IMR-90 (cell line): ENCODE results near the gene SLC35F3. TPM values are rescaled to one million over a fixed set of nuclear protein-coding genes. Genes with fewer than 3 reads are reported as not detected.

Source experiments
- ATAC-seq: fragments of 200-7000 bp; cut with Tn5 transposase; 2 replicates; pipeline ENCODE4 v1.9.1; 2020; ENCODE audit warnings: low read depth, mild to moderate bottlenecking, moderate library complexity
- BruUV-seq: library from RNA; stranded (reverse); fragments of 400-500 nt; replicated peaks from 2 replicates; lab custom pipeline; 2021; lab: Mats Ljungman, UMichigan
- CTCF ChIA-PET: fragments of 300-600 bp; formaldehyde crosslinking; extraction: SDS; loops from one replicate; lab custom pipeline; 2021; ENCODE audit warnings: antibody characterized with exemption; lab: Yijun Ruan, JAX
- POLR2A ChIA-PET: fragments of 300-600 bp; sonication (Branson Sonifier 250); formaldehyde crosslinking; loops from one replicate; lab custom pipeline; 2022; ENCODE audit warnings: antibody characterized with exemption; ENCODE audit not compliant: unreplicated experiment; lab: Charles Lee
- DNase-seq: peaks from one replicate; pipeline ENCODE4 v3.0.0; 2013
- H2AFZ ChIP-seq: replicated peaks from 2 replicates; pipeline ENCODE3; 2013; ENCODE audit warnings: low read length, mild to moderate bottlenecking; ENCODE audit not compliant: poor library complexity
- H2AK5ac ChIP-seq: 2 replicates; pipeline ENCODE4 v1.6.1; 2013; ENCODE audit warnings: low read depth, low read length, inconsistent platforms
- H2AK9ac ChIP-seq: replicated peaks from 2 replicates; pipeline ENCODE3; 2013; ENCODE audit warnings: mild to moderate bottlenecking, low read depth, low read length, moderate library complexity; ENCODE audit not compliant: poor library complexity
- H2BK120ac ChIP-seq: 2 replicates; pipeline ENCODE4 v1.6.1; 2013; ENCODE audit warnings: low read depth, low read length, inconsistent platforms
- H2BK15ac ChIP-seq: 3 replicates; pipeline ENCODE4 v1.6.1; 2013; ENCODE audit warnings: low read depth, low read length, inconsistent platforms
- H2BK20ac ChIP-seq: 2 replicates; pipeline ENCODE4 v1.6.1; 2013; ENCODE audit warnings: low read depth, mild to moderate bottlenecking, inconsistent platforms, low read length, moderate library complexity
- H2BK5ac ChIP-seq: 2 replicates; pipeline ENCODE4 v1.6.1; 2013; ENCODE audit warnings: mild to moderate bottlenecking, low read depth, low read length, inconsistent platforms; ENCODE audit not compliant: poor library complexity, severe bottlenecking
- H3K14ac ChIP-seq: replicated peaks from 2 replicates; pipeline ENCODE4 v1.6.1; 2013; ENCODE audit warnings: low read depth, low read length, inconsistent platforms
- H3K18ac ChIP-seq: 2 replicates; pipeline ENCODE4 v1.6.1; 2013; ENCODE audit warnings: low read depth, low read length, control low read depth
- H3K23ac ChIP-seq: 2 replicates; pipeline ENCODE4 v1.6.1; 2013; ENCODE audit warnings: low read depth, low read length, inconsistent platforms
- H3K27ac ChIP-seq: 2 replicates; pipeline ENCODE4 v1.5.1; 2013; ENCODE audit warnings: mild to moderate bottlenecking, control low read depth, low read length; ENCODE audit not compliant: insufficient read depth
- H3K27me3 ChIP-seq: 2 replicates; pipeline ENCODE4 v1.6.1; 2013; ENCODE audit warnings: low read length; ENCODE audit not compliant: control insufficient read depth, insufficient read depth
- H3K36me3 ChIP-seq: 2 replicates; pipeline ENCODE4 v1.6.1; 2013; ENCODE audit warnings: low read length, mixed read lengths; ENCODE audit not compliant: control insufficient read depth, insufficient read depth
- H3K4ac ChIP-seq: 2 replicates; pipeline ENCODE4 v1.6.1; 2013; ENCODE audit warnings: low read depth, low read length, inconsistent platforms
- H3K4me1 ChIP-seq: 2 replicates; pipeline ENCODE4 v1.6.1; 2013; ENCODE audit warnings: low read length, mixed read lengths; ENCODE audit not compliant: control insufficient read depth, insufficient read depth
- H3K4me2 ChIP-seq: 2 replicates; pipeline ENCODE4 v1.6.1; 2013; ENCODE audit warnings: low read depth, mild to moderate bottlenecking, control low read depth, low read length, moderate library complexity
- H3K4me3 ChIP-seq: 2 replicates; pipeline ENCODE4 v1.5.1; 2013; ENCODE audit warnings: low read depth, mild to moderate bottlenecking, control low read depth, low read length, moderate library complexity; ENCODE audit not compliant: insufficient read depth
- H3K56ac ChIP-seq: 2 replicates; pipeline ENCODE4 v1.6.1; 2013; ENCODE audit warnings: low read length, inconsistent platforms; ENCODE audit not compliant: insufficient read depth; ENCODE audit errors: extremely low read depth
- H3K79me1 ChIP-seq, 2 experiments: 2 replicates each; pipeline ENCODE4 v1.6.1; 2013; ENCODE audit warnings: low read length in 2 of 2, inconsistent platforms in 1 of 2, low read depth in 1 of 2
- H3K9ac ChIP-seq: 2 replicates; pipeline ENCODE4 v1.6.1; 2013; ENCODE audit warnings: low read depth, low read length, control low read depth
- H3K9me1 ChIP-seq: 2 replicates; pipeline ENCODE4 v1.6.1; 2013; ENCODE audit warnings: low read length, inconsistent platforms; ENCODE audit not compliant: insufficient read depth
- H3K9me3 ChIP-seq: 2 replicates; pipeline ENCODE4 v1.6.1; 2013; ENCODE audit warnings: low read length; ENCODE audit not compliant: control insufficient read depth, insufficient read depth
- H4K20me1 ChIP-seq: 2 replicates; pipeline ENCODE4 v1.6.1; 2013; ENCODE audit warnings: low read length, inconsistent platforms; ENCODE audit not compliant: insufficient read depth
- H4K5ac ChIP-seq: 2 replicates; pipeline ENCODE4 v1.6.1; 2013; ENCODE audit warnings: mild to moderate bottlenecking, low read depth, low read length, control low read depth
- H4K8ac ChIP-seq, 2 experiments: 2 replicates each; pipeline ENCODE4 v1.6.1; 2013; ENCODE audit warnings: low read depth in 2 of 2, low read length in 2 of 2, control low read depth in 1 of 2, inconsistent platforms in 1 of 2
- H4K91ac ChIP-seq: 2 replicates; pipeline ENCODE4 v1.6.1; 2013; ENCODE audit warnings: low read depth, low read length, inconsistent platforms; ENCODE audit not compliant: insufficient read depth
- CEBPB ChIP-seq: IDR thresholded peaks from 2 replicates; pipeline ENCODE4 v1.6.1; 2012; ENCODE audit warnings: low read depth, low read length, improper control_type of control experiment
- CHD1 ChIP-seq: IDR thresholded peaks from 2 replicates; pipeline ENCODE4 v1.6.1; 2012; ENCODE audit warnings: low read depth, low read length, improper control_type of control experiment
- RAD21 ChIP-seq: IDR thresholded peaks from 2 replicates; pipeline ENCODE4 v1.6.1; 2012; ENCODE audit warnings: low read length, improper control_type of control experiment
- SMC3 ChIP-seq: fragments of 150-350 bp; IDR thresholded peaks from 2 replicates; pipeline ENCODE4 v1.6.1; 2016; ENCODE audit warnings: low read depth, mild to moderate bottlenecking, antibody characterized with exemption, low read length, moderate library complexity
- USF2 ChIP-seq: fragments of 150-350 bp; IDR thresholded peaks from 2 replicates; pipeline ENCODE4 v1.6.1; 2017; ENCODE audit warnings: mild to moderate bottlenecking, antibody characterized with exemption, low read length, low read depth
- WGBS, 2 experiments: methylation state at CpG; one replicate each; pipeline versions ENCODE4 v1.1.5 to v1.1.7; 2013; ENCODE audit warnings: missing lambda C conversion rate in 2 of 2; ENCODE audit not compliant: insufficient read length in 1 of 2; ENCODE audit errors: extremely low coverage in 2 of 2; 5-methylcytosine and 5-hydroxymethylcytosine counted together
- dilution Hi-C: fragments of 300-500 bp; cut with HindIII; formaldehyde crosslinking; loops from one replicate; pipeline ENCODE4 v1.14.3; 2018; ENCODE audit warnings: low sequenced_read_pairs; ENCODE audit not compliant: unreplicated experiment
- in situ Hi-C: fragments of 300-500 bp; cut with MboI; formaldehyde crosslinking; loops from 3 replicates; pipeline ENCODE4 v1.14.3; 2019; ENCODE audit warnings: low sequenced_read_pairs, inconsistent platforms, mixed read lengths
- intact Hi-C: fragments of 100-400 bp; cut with micrococcal nuclease; formaldehyde crosslinking; loops from 2 replicates; pipeline ENCODE4 v1.10.0; 2022
- polyA plus RNA-seq, 3 experiments: library from polyadenylated mRNA; depleted of rRNA; stranded (reverse); fragments of >200 nt; gene quantifications; 2 replicates each; pipeline ENCODE4 v1.2.3, GENCODE V29; 2012; ENCODE audit warnings: low replicate concordance in 1 of 3
- total RNA-seq: library from RNA; depleted of rRNA; stranded (reverse); fragments of >200 nt; gene quantifications from 2 replicates; pipeline ENCODE4 v1.2.3, GENCODE V29; 2012

The SLC35F3 gene
- total and polyA plus RNA-seq, 2 of the 4 experiments (the other 2 are of a cell fraction), result under 0.01 to 0.17 TPM

DNA sequence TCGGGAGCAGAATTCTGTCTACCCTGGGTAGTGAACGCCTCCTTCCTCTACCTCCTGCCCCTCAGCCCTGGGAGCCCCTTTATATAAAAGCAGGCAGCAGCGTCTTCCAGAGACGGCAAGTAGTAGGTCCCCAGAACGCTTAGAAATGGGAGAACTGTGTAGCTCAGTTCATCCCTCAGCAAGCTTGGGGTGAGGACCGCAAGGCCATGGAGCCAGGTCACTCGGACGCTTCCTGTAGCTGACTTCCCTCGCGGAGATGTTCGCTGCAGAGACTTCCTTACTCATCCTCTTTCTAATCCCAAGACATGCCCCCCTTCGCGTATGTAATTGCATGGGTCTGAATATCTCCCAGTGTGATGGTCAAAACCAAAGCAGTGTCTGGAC lies 327.4 kb downstream of the SLC35F3 start:
- Histone ChIP-seq H3K79me1 (no peaks in the 10 kb centered on the region), H2AFZ (peak overlapping the region; percentile 38), H3K27ac (no peak overlapping the region), H3K56ac (no peak overlapping the region), H3K14ac (no peak overlapping the region), H3K4ac (no peak overlapping the region), H4K5ac (no peak overlapping the region), H3K9me3 (no peaks in the 10 kb centered on the region), H4K20me1 (no peaks in the 10 kb centered on the region), H3K9ac (no peak overlapping the region), H2AK9ac (no peak overlapping the region), H3K18ac (no peak overlapping the region), H3K4me2 (no peak overlapping the region), H3K36me3 (no peaks in the 10 kb centered on the region), H3K27me3 (peaks cover 4% of the 10 kb centered on the region; the same call in 1 of the 2 replicates), H2BK15ac (no peak overlapping the region), H3K9me1 (no peaks in the 10 kb centered on the region), H2AK5ac (no peak overlapping the region), H4K8ac (no peak overlapping the region), H2BK20ac (no peak overlapping the region), H3K4me3 (no peak overlapping the region), H3K4me1 (no peaks in the 10 kb centered on the region), H2BK5ac (no peak overlapping the region), H3K23ac (no peak overlapping the region), H2BK120ac (no peak overlapping the region), H4K91ac (no peak overlapping the region)
- ATAC-seq, result no peak
- intact Hi-C loops (no loop called here), dilution Hi-C loops (no loop called here), in situ Hi-C loops (no loop called here)
- DNase-seq, result no peak
- BruUV-seq, result no TSS peak
- ChIA-PET CTCF (no interaction called here), POLR2A (no interaction called here)
- TF ChIP-seq CEBPB (no peak), RAD21 (no peak), SMC3 (no peak), USF2 (no peak), CHD1 (no peak)
- 82% methylated on average over 4 of the region's 13 CpGs; no CpG with 5 or more reads in 1 of the 2 experiments for WGBS, 2 experiments
